NT2/D1 (cell line): ENCODE measurements around the gene SERPINB4.

Experiments
- YY1 ChIP-seq: IDR thresholded peaks from 2 replicates; pipeline ENCODE4 v1.6.1; 2011; ENCODE audit not compliant: insufficient read length, insufficient read depth
- ZNF274 ChIP-seq: IDR thresholded peaks from 2 replicates; pipeline ENCODE4 v1.6.1; 2011; ENCODE audit warnings: mild to moderate bottlenecking, low read depth, low read length

GRCh38 chr18:63683152-63683551 is 39.1 kb upstream of the SERPINB4 start:
- TF ChIP-seq YY1 (no peak), ZNF274 (no peak)
